ENCODE data around the gene TFR2.

TFR2 gene

GRCh38 chr7:100654908-100655831 lies 13.8 kb upstream of the TFR2 start:
- DNase-seq (ENCODE audit: low read depth) = no peak

GRCh38 chr7:100649826-100650565 lies 8.6 kb upstream of the TFR2 start:
- DNase-seq (ENCODE audit: low read depth) = no peak

GRCh38 chr7:100642534-100642907 lies 1.2 kb upstream of the TFR2 start:
- no peak for DNase-seq (ENCODE audit: low read depth)

- DNase-seq (ENCODE audit: low read depth) = no peak
Measured at GRCh38 chr7:100641860-100642533, 645 bp upstream of the TFR2 start.

- DNase-seq (ENCODE audit: low read depth) = no peak
Measured at GRCh38 chr7:100640517-100641440, 573 bp downstream of the TFR2 start.

- DNase-seq (ENCODE audit: low read depth) = no peak
Measured at GRCh38 chr7:100639995-100640516, 1.3 kb downstream of the TFR2 start.

GRCh38 chr7:100632951-100633717 lies 8.2 kb downstream of the TFR2 start:
- no peak for DNase-seq (ENCODE audit: low read depth)

GRCh38 chr7:100630066-100630465 lies 11.3 kb downstream of the TFR2 start:
- no peak for DNase-seq (ENCODE audit: low read depth)

GRCh38 chr7:100629117-100629716 lies 12.1 kb downstream of the TFR2 start:
- no peak for DNase-seq (ENCODE audit: low read depth)

GRCh38 chr7:100627238-100627549 lies 14.2 kb downstream of the TFR2 start:
- DNase-seq (ENCODE audit: low read depth) = no peak

- DNase-seq (ENCODE audit: low read depth) = no peak
Measured at GRCh38 chr7:100626530-100627237, 14.7 kb downstream of the TFR2 start.

GRCh38 chr7:100626055-100626454 lies 15.3 kb downstream of the TFR2 start:
- no peak for DNase-seq (ENCODE audit: low read depth)

- no peak for DNase-seq (ENCODE audit: low read depth)
Measured at GRCh38 chr7:100623951-100624824, 17.2 kb downstream of the TFR2 start.

- no peak for DNase-seq (ENCODE audit: low read depth)
Measured at GRCh38 chr7:100621554-100621953, 19.8 kb downstream of the TFR2 start.

- DNase-seq (ENCODE audit: low read depth) = no peak
Measured at GRCh38 chr7:100620804-100621203, 20.5 kb downstream of the TFR2 start.

- DNase-seq (ENCODE audit: low read depth) = no peak
Measured at GRCh38 chr7:100620239-100620638, 21.1 kb downstream of the TFR2 start.

- DNase-seq (ENCODE audit: low read depth) = no peak
Measured at GRCh38 chr7:100614308-100614861, 27.0 kb downstream of the TFR2 start.

GRCh38 chr7:100613412-100614175 lies 27.8 kb downstream of the TFR2 start:
- no peak for DNase-seq (ENCODE audit: low read depth)

All from GM04504 (cell line).